ENCODE data around the gene CRY2.

The CRY2 gene

DNA sequence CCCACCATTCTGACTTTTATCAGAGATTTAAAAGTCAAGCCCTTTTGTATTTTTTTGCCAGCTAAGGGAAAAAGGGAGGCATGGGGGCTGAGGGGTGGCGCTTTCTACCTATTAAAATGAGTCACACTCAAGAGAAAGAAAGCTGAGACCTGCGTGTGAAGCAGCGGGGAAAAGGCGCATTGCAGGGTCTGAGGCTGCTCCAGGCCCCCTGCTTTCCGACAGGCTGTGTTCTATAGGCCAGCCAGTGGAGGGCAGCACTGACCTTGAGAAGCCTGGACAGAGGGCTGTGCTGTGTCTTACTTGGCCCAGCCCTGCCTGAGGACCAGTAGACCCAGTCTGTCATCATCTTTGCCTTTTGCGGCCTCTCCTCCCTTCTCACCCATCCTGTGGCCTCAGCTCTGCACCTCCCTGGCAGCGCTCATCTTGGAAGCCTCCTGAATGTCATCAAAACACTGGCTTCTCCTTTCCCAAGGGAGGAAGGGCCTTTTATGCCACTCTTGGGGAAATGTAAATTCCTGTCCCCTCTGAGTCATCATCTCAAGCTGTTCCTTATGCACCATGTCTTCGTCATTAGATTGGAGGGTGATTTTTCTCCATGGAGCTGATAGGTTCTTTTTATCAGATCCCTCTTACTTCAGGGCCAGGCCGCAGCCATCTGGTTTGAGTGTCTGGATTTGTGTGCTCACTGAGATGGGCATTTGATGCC, 25.5 kb downstream of the CRY2 start:
- FAIRE-seq (no peak), DNase-seq (ENCODE audit: insufficient read length, low spot score) (no peak)

DNA sequence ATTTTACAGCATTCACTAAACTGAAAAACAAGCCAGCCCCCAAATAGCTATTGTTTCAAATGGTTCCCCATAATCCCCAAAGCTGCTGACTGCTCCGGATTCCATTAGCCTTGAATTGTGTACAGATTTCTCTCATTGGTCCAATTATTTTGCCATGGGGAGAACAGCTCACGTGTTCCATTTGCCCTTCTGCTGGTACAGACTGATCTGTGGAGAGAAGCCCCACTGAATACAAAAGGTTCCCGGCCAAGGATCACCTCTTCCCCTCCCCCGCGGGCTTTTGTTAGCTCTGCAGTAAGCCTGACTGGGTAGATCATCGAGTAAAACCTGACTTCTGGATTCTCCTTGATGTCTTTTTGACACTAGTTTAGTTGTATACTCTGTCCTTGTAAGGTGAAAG, 29.1 kb downstream of the CRY2 start:
- FAIRE-seq (no peak), DNase-seq (ENCODE audit: insufficient read length, low spot score) (no peak)

DNA sequence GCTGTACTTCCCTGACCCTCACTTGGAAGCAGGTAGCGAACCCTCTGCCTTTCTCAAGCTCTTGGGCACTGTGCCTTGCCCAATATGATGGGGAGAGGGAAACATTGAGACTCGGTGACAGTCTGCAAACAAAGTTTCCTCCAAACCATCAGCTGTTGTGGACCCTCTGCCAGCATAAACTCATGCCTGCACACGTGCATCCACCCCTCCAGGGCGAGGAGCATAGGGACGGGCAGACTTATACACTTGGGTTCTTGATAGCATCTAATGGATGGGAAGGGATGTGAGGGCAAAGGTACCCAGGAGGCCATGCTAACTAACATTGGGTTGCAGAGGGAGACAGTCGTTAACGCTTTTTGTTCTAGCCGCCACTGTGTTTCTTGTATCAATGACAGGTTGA, 29.9 kb downstream of the CRY2 start:
- FAIRE-seq (no peak), DNase-seq (ENCODE audit: insufficient read length, low spot score) (no peak)

DNA sequence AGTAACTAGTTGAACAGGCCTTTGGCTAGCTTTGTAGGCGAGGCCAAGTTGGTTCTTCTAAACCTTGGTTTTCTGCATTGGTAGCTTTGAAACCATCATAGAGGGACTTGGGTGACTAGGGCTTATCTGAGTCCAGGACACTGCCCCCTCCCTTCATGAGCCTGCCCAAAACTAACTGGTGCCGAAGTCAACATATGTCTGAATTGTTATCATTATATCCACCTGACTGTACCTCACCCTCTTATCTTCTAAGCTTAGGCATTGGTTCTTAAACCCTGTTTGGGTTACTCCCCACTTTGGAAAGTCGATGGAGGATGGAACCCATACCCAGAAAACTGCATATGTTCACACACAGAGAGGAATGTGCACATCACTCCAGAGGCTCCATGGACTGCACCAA, 30.6 kb downstream of the CRY2 start:
- FAIRE-seq = no peak
- no peak for DNase-seq (ENCODE audit: insufficient read length, low spot score)

DNA sequence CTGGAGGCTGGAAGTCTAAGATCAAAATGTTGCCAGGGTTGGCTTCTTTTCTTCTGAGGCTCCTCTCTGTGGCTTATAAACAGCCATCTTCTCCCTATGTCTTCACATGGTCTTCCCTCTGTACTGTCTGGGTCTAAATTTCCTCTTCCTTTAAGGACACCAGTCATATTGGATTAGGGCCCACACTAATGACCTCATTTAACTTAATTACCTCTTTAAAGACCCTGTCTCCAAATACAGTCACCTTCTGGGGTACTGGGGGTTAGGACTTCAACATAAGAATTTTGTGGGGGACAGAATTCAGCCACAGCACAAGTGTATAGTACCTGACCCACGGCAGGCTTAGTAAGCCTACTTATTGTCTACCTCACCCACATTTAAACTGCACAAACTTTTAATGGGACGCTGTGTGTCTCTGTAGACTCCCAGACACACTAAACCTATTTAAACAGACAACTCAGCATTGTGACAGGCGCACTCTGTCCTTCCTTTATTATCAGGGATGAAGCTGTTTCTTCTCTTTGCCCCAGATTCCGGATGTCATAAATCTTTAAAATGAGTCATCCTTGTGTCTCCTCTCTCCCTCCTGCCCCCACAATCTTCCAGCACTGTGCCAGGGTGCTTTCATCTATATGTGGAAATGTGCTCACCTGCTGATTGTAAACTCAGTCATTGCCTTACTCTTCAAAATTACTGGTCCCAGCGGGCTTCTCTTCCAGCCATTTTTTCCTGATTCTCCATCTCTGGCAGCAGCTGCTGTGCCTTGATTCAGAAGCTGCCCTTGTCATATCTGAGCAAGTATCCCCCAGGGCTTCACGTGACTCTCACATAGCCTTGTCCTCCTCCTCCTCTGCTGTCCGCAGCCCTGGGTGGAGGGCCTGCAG, 32.8 kb downstream of the CRY2 start:
- FAIRE-seq (no peak), DNase-seq (ENCODE audit: insufficient read length, low spot score) (no peak)

DNA sequence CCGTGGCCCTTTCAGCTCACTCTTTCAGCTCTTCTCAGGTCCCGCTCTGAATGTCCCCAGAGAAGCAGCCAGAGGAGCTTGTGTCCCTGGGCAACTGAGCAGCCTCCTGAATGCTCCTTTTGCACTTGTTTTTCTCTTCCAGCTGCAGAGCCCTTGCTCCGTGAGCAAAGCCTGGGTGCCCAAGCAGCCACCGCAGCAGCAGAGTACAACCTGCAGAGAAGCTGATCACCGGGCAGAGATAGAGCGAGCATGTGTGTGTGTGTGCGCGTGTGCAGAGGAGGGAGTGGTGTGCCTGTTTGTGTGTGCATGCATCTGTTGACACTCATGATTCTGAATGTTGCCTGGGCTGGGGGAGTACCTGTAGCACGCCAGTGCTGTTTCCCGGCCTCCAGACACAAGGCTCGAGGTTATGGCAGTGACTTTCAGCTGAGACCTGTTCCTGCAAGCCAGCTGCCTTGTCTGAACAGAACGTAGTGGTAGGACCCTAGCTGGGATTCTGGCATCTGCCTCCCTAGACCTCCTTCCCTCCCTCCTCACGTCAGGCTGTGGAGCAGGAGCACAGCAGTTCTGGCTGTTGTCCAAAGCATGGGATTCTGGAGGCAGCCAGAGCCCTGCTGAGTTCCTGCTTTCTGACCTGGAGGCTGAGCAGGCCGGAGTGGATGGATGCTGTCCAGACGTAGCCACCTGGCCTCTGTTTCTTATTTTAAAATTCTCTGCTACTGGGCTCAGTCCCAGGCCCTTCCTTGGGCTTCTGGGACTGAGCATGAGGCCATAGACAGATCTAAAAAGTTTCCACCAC, 33.7 kb downstream of the CRY2 start:
- FAIRE-seq = no peak
- DNase-seq (ENCODE audit: insufficient read length, low spot score) = no peak

DNA sequence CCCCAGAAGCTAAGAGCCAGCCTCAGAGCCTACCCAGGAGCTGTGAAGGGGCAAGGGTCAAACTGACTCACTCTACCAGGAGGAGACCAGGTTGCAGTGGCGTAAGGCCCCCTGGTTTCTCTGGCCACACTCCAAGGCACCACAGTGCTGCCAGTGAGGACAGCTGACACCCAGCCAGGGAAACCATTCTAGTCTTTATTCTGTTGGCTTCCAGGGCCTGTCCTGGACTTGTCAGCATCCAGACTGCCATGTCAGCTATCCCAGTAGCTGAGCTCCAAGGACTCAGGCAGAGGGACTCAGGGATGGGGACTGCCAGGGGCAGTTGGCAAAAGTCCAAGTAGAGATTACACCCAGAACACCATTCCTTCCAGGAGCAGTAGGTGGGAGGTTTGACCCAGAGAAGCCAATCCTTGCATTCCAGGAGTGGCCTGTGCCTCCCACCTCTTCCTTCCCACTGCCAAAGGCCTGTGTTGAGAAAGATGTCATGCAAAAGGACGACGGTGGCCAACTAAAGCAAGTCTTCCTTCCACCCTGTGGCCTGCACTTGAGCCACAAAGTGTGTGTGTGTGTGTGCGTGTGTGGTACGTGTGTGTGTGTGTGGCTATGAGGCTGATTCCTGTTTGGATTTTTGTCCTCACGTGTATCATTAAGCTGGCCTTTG, 34.6 kb downstream of the CRY2 start:
- DNase-seq (ENCODE audit: insufficient read length, low spot score) (no peak), FAIRE-seq (no peak)

DNA sequence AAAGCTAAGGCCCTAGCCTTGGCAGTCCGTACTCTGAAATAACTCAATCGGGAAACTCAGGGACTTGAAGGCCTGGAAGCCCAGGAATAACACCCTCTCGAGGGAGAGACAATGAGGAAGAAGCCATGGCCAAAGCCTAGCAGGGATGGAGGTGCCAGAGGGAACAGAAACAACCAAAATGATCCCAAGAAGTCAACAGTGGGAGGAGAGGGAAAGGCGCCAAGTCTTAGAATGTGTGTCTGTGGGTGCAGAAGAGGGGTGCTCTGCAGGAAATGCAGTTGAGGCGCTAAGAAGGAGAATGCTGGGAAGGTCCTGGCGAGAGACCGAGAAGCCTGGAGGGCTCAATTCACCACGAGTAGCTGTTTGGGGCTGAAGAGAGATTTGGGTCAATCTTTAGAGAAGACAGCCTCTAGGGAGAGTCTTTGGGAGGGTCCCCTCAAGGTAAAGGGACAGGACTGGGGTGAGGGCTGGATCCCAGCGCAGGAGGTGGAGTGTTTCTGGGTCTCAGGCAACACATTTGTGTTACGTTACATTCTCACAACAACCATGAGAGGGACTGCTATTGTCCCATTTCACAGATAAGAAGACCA, 37.4 kb downstream of the CRY2 start:
- DNase-seq (ENCODE audit: insufficient read length, low spot score) (no peak), FAIRE-seq (no peak)

DNA sequence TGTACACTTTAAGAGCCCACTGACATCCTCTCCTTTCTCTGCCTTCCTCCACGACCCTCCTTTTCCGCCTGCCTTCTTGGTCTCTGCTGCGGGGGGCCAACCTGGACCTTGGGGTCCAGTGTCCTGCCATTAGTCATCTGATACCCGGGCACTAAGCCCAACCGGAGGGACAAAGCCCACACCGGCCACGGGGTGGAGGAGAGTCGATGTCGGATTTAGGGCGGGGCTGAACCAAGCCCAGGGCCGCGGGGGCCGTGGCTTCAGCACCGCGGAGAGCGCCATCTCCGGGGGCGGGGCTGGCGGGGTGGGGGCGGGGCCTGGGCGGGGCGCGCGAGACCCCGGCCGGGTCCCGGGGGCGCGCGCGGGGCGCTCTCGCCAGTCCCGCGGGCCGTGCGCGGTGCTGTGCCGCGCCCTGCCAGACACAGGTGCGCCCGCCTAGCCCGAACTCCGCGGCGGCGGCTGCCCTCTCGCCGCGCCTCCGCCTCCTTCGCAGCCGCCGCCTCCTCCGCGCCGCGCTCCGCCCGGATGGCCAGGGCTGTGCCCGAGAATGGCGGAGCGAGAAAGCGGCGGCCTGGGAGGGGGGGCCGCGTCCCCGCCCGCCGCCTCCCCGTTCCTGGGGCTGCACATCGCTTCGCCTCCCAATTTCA, 38.1 kb downstream of the CRY2 start, which contains the start of gene MAPK8IP1:
Gene MAPK8IP1 (plus strand): TSS at position 378 of the 647 bp plus-strand sequence. CDS start 170 bp downstream, at position 548.
- FAIRE-seq (no peak), DNase-seq (ENCODE audit: insufficient read length, low spot score) (peak; percentile 86)

DNA sequence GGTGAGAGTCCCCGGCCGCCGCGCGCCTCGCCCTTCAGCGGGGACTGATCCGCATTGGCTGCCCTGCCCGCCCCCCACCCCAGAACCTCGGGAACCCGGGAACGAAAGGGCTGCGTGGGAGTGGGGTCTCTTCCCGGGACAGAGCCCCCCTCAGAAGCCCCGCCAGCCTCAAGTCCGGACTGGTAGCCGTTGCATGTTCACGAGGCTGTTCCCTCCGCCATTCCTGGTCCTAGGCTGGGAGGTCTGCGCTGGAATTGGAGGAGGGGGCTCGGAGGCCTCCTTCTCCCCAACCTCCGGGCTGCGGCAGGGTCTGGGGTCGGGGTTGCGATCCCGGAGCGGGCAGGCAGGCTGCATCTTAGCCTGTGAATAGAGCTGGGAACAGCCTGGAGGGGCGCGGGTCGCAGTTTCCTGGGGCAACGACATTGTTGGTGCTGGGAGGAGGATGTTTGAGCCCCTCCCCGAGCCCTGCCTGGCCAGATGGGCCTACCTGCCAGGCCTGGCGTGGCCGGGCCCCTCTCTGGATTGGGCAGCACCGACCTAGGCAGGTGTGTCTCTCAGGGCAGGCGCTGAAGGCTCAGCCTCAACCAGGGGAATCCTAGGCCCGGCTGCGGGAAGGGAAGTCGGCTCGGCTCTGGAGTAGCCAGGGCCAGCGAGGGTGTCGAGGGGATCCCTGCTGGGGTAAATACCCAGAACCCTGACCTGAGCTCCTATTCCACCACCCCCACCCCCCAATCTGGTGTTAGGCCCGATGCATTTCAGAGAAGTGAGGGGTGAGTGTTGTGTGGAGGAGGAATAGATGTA, 38.8 kb downstream of the CRY2 start:
- DNase-seq (ENCODE audit: insufficient read length, low spot score) (no peak), FAIRE-seq (no peak)

DNA sequence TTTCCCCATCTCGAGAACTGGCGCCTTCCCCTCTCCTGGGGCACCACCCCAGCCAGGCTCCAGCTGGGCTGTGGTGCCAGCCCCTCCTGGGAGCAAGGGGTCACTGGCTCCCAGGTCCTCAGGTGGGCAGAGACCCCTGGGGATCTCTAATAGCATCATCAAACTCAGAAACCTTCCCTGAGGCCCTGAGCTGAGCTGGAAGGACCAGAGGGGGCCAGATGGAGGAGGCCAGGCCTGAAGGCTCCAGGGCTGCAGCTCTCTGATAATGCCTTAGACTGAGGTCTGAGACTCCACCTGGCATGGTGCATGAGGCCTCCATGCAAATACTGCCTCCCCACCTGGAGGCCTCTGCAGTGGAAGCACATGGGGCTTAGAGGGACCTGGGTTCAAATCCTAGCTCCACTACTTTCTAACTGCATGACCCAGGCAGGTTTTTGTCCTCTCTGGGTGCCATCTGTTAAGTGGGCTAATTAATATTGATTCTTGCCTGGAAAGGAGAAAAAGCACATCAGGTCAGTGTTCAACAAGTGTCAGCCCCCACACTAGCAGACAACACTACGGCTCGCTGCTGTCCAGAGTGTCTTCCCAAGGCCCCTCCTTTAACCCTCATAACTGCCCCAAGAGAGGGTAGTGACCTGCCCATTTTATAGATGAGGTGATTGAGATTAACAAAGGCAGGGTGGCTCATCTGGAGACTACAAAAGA, 39.7 kb downstream of the CRY2 start:
- no peak for FAIRE-seq
- DNase-seq (ENCODE audit: insufficient read length, low spot score) = no peak

DNA sequence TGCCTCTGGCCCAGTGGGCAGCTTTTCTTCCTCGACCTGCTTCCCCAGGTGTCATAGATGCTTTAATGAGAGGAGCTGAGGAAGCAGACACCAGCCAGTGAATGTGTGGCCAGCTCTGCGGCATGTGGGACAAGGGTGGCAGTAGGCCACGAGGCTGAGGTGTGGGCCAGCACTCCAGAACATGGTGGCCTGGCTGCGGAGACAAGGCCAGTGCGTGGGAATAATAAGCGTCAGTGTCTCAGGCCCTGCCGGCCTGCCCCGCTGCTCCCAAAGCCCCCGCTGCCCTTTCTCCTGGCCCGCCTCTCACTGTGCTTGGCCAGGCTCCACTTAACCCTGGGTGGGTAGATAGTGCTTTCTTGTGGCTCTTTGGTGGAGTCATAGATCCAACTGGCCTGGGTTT, 40.3 kb downstream of the CRY2 start:
- DNase-seq (ENCODE audit: insufficient read length, low spot score) = no peak
- no peak for FAIRE-seq

DNA sequence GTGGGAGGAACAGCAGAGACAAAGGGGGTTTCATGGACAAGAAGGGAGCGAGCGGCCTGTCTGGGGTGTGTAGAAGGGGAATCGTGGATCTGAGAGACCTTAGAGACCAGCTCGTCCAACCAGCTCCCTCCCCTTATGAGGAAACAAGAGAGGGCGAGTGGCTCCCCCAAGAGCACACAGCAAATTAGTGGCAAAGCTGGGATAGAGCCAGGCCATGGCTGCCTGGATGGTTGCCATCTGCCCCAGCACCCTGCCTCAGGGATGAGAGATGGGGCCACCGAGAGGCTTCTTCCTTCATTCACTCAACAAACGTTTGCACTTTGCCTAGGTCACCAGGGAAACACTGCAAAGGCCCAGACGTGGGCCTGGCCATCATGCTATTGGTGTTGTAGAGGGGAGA, 42.3 kb downstream of the CRY2 start:
- DNase-seq (ENCODE audit: insufficient read length, low spot score) (no peak), FAIRE-seq (no peak)

DNA sequence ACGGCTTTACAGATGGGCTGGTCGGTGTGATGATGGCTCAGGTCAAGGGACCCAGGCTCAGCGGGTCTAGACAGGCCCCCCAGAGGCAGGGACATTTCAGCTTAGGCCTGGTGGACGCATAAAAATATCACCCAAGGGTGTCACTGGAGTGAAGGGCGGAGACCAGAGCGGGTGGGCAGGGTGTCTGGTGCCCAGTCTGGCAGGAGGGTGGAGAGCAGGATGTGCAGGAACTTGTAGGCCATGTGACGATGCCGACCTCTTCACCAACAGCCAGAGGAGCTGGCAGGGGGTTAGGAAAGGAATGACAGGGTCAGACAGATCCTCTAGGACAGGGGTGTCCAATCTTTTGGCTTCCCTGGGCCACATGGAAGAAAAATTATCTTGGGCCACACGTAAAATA, 42.7 kb downstream of the CRY2 start:
- DNase-seq (ENCODE audit: insufficient read length, low spot score) (no peak), FAIRE-seq (no peak)

DNA sequence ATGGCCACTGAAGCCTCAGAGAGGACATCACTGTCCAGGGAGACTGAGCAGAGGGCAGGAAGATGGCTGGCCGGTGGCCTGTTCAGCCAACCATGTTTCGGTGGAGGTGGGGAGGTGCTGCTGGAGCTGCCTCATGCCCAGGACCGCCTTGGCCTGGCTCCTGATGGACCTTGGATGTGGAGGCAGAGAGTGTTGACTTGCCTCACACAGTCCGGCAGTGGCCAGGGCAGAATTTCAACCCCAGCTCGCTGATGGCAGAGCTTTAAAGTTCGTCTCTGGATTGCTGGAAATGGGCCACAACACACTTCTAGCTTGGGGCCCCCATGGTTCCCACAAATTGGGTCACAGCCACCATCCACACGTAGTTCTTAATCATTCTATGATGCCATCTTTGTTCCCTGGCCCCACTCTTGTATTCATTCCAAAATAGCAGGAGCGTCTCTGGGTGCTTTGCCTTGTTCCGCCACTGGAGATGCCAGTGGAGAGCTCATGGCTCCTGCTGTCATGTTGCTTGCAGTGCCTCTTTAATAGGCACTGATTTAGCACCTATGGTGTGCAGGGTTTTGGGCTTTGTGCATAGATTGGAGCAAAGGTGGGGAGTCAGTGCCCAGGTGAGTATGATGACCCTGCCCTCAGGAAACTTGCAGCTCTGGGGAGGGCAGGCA, 43.7 kb downstream of the CRY2 start:
- no peak for DNase-seq (ENCODE audit: insufficient read length, low spot score)
- FAIRE-seq = no peak

DNA sequence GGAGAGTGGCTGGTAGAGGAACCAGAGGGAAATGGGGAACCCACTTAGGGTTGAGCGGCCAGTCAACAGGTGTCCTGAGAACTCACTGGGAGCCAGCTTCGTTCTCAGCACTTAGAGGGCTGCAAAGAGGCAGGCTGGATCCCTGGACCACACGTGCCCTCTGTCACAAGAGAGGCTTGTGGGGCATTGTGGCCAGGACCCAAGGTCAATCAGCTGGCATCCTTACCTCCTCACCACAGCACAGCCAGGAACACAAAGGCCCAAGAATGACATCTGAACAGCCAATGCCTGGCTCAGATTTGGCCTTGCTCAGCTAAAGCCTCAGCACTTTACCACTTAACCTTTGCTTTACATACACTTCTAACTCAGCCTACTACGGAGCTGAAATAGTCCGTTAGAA, 45.6 kb downstream of the CRY2 start:
- DNase-seq (ENCODE audit: insufficient read length, low spot score) (no peak), FAIRE-seq (no peak)

DNA sequence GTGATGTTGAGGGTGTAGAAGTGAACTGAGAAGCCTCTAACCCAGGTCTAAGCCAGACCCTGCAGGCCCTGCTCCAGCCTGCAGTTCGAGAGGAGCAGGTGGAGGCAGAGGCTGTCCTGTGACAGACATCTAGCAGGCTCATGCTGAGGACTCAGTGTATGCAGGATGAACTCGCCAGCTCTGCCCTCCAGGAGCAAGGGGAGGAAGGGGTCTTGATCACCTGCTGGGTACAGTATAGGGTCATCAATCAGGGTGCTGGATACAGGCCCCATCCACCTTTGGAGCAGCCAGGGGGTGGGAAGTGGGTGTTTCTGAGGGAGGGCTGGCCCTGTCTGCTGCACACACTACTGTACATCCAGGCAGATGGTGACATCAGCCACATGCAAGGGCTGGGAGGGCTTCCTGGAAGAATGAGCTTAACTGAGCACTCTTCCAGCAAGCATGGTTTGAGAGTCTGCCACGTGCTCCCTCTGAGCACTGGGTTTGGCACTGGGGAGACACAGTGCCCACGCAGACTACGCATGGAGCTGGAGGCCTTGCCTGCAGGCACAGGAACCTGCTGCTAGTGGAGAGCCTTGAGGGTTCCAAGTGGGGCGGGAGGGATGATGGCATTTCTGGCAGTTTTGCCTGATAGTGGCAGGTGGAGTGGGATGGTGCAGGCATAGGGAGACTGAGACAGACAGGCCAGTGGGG, 47.4 kb downstream of the CRY2 start:
- no peak for DNase-seq (ENCODE audit: insufficient read length, low spot score)
- no peak for FAIRE-seq
